SK-N-SH (cell line): ENCODE measurements around the gene PLXNB1. TPM values are rescaled to one million over a fixed set of nuclear protein-coding genes. Genes with fewer than 3 reads are reported as not detected.

Source experiments
- CTCF ChIA-PET: fragments of 300-600, 350-600 bp; formaldehyde crosslinking; extraction: SDS; loops from one replicate; lab custom pipeline; 2021; lab: Yijun Ruan, JAX
- POLR2A ChIA-PET: fragments of 350-600 bp; sonication (Branson Sonifier 250); formaldehyde crosslinking; extraction: SDS; loops from one replicate; lab custom pipeline; 2020; ENCODE audit warnings: antibody characterized with exemption, inconsistent platforms; lab: Yijun Ruan, JAX
- DNase-seq: peaks from one replicate; pipeline ENCODE4 v3.0.0; 2012
- H2AFZ ChIP-seq: fragments of 200-600 bp; sonication (generic); 2 replicates; pipeline ENCODE4 v1.8.1; 2016; ENCODE audit warnings: antibody characterized with exemption, mild to moderate bottlenecking, low read depth
- H3F3A ChIP-seq: fragments of 200-600 bp; sonication (generic); replicated peaks from 2 replicates; pipeline ENCODE3; 2016; ENCODE audit warnings: antibody characterized with exemption, mild to moderate bottlenecking; ENCODE audit not compliant: insufficient read depth
- H3K27ac ChIP-seq, 2 experiments: fragments of 200-500 bp in 1 of 2; fragments of 200-600 bp in 1 of 2; sonication (Bioruptor generic) in 1 of 2; sonication (generic), shearing (Covaris generic) in 1 of 2; 2 replicates each; pipeline versions ENCODE4 v1.5.1 to v1.6.1; 2014 to 2016; ENCODE audit warnings: low read depth in 2 of 2, inconsistent platforms in 1 of 2, low read length in 1 of 2, mild to moderate bottlenecking in 1 of 2, mixed read lengths in 1 of 2
- H3K27me3 ChIP-seq: fragments of 200-600 bp; sonication (generic), shearing (Covaris generic); 2 replicates; pipeline ENCODE4 v1.6.1; 2016; ENCODE audit warnings: mixed run types; ENCODE audit not compliant: insufficient read depth
- H3K36me3 ChIP-seq, 2 experiments: fragments of 200-500 bp in 1 of 2; fragments of 200-600 bp in 1 of 2; sonication (Bioruptor generic) in 1 of 2; sonication (generic) in 1 of 2; replicated peaks in 1 of 2; 2 replicates each; pipeline versions ENCODE3 to v1.5.1; 2014 to 2016; ENCODE audit warnings: low read length in 1 of 2, mild to moderate bottlenecking in 1 of 2; ENCODE audit not compliant: insufficient read depth in 2 of 2, control insufficient read depth in 1 of 2
- H3K4me1 ChIP-seq, 2 experiments: fragments of 200-500 bp in 1 of 2; fragments of 200-600 bp in 1 of 2; sonication (Bioruptor generic) in 1 of 2; sonication (generic), shearing (Covaris generic) in 1 of 2; 2 replicates each; pipeline versions ENCODE4 v1.5.1 to v1.6.1; 2014 to 2016; ENCODE audit warnings: low read depth in 1 of 2, low read length in 1 of 2, mixed run types in 1 of 2; ENCODE audit not compliant: insufficient read depth in 2 of 2, control insufficient read depth in 1 of 2
- H3K4me2 ChIP-seq: fragments of 200-600 bp; sonication (generic), shearing (Covaris generic); 2 replicates; pipeline ENCODE4 v1.6.1; 2017; ENCODE audit warnings: mixed run types
- H3K4me3 ChIP-seq, 2 experiments: fragments of 200-500 bp in 1 of 2; fragments of 200-600 bp in 1 of 2; sonication (Bioruptor generic) in 1 of 2; sonication (generic), shearing (Covaris generic) in 1 of 2; 2 replicates each; pipeline versions ENCODE4 v1.5.1 to v1.8.1; 2014 to 2016; ENCODE audit warnings: low read depth in 2 of 2, inconsistent platforms in 1 of 2, low read length in 1 of 2, mild to moderate bottlenecking in 1 of 2, mixed read lengths in 1 of 2, moderate library complexity in 1 of 2
- H3K79me2 ChIP-seq: fragments of 200-600 bp; sonication (generic); 2 replicates; pipeline ENCODE4 v1.8.1; 2017; ENCODE audit warnings: mild to moderate bottlenecking; ENCODE audit not compliant: insufficient read depth
- H3K9ac ChIP-seq: fragments of 200-600 bp; sonication (generic); 2 replicates; pipeline ENCODE4 v1.6.1; 2017; ENCODE audit warnings: mixed run types
- H3K9me2 ChIP-seq: fragments of 200-600 bp; sonication (generic); 2 replicates; pipeline ENCODE4 v1.6.1; 2017; ENCODE audit warnings: mixed run types
- H3K9me3 ChIP-seq: fragments of 200-600 bp; sonication (generic); 2 replicates; pipeline ENCODE4 v1.6.1; 2017; ENCODE audit warnings: mixed run types, mild to moderate bottlenecking, moderate library complexity
- H4K20me1 ChIP-seq: fragments of 200-600 bp; sonication (generic); 2 replicates; pipeline ENCODE4 v1.6.1; 2017; ENCODE audit warnings: mild to moderate bottlenecking, mixed run types; ENCODE audit not compliant: insufficient read depth
- CTCF ChIP-seq: fragments of 200-600 bp; sonication (generic); IDR thresholded peaks from 2 replicates; pipeline ENCODE4 v1.6.1; 2017; ENCODE audit warnings: antibody characterized with exemption, mild to moderate bottlenecking, moderate library complexity
- EP300 ChIP-seq, 2 experiments: IDR thresholded peaks; 2 replicates each; pipeline versions ENCODE4 v1.4.0 to v1.6.1; 2012; ENCODE audit warnings: borderline replicate concordance in 1 of 2, low read depth in 1 of 2, low read length in 1 of 2
- MAX ChIP-seq: IDR thresholded peaks from 2 replicates; pipeline ENCODE4 v1.4.0; 2012; ENCODE audit warnings: low read depth
- NFIC ChIP-seq: IDR thresholded peaks from 2 replicates; pipeline ENCODE4 v1.4.0; 2012; ENCODE audit warnings: borderline replicate concordance
- POLR2AphosphoS5 ChIP-seq: IDR thresholded peaks from 2 replicates; pipeline ENCODE4 v1.6.1; 2012; ENCODE audit warnings: low read depth, low read length
- RAD21 ChIP-seq: IDR thresholded peaks from 2 replicates; pipeline ENCODE4 v1.6.1; 2012; ENCODE audit warnings: mild to moderate bottlenecking, low read length
- REST ChIP-seq: IDR thresholded peaks from 2 replicates; pipeline ENCODE4 v1.6.1; 2012; ENCODE audit warnings: mild to moderate bottlenecking, low read depth, low read length, moderate library complexity
- SMC3 ChIP-seq: IDR thresholded peaks from 2 replicates; pipeline ENCODE4 v1.6.1; 2012; ENCODE audit warnings: low read depth, low read length, improper control_type of control experiment
- TAF1 ChIP-seq: IDR thresholded peaks from 2 replicates; pipeline ENCODE4 v1.6.1; 2012; ENCODE audit warnings: low read depth, mild to moderate bottlenecking, low read length, moderate library complexity, borderline replicate concordance
- TCF12 ChIP-seq: IDR thresholded peaks from 2 replicates; pipeline ENCODE4 v1.4.0; 2012
- USF1 ChIP-seq: IDR thresholded peaks from 2 replicates; pipeline ENCODE4 v1.4.0; 2012; ENCODE audit warnings: low read depth, borderline replicate concordance
- WGBS: methylation state at CpG from one replicate; pipeline ENCODE4 v1.1.6; 2017; ENCODE audit warnings: low lambda C conversion rate; 5-methylcytosine and 5-hydroxymethylcytosine counted together
- polyA plus RNA-seq, 3 experiments: library from polyadenylated mRNA; depleted of rRNA; stranded (reverse); fragments of >200 nt; gene quantifications; 2 replicates each; pipeline ENCODE4 v1.2.3, GENCODE V29; 2012

PLXNB1 gene
- polyA plus RNA-seq, 1 of the 3 experiments (the other 2 are of a cell fraction): 39.8 TPM

GRCh38 chr3:48394391-48394790 is 35.5 kb downstream of the PLXNB1 start:
- H3K79me2 ChIP-seq: no peaks in the 10 kb centered on the region
- no peak overlapping the region for H3K27ac ChIP-seq
- no peak for DNase-seq
- no peaks in the 10 kb centered on the region for H3K9me2 ChIP-seq
- CTCF ChIA-PET: interaction anchor here (4.9 kb wide), 1 partner anchor 42 kb away, joined by 40 read pairs; no protein-coding TSS in a partner anchor
- H3K4me1 ChIP-seq: peaks cover 0 to 17% of the 10 kb centered on the region in 2 experiments; a peak in 1 of 4 replicates
- no peaks in the 10 kb centered on the region for H3K9me3 ChIP-seq
- H4K20me1 ChIP-seq: no peaks in the 10 kb centered on the region
- TF ChIP-seq NFIC: no peak
- TF ChIP-seq CTCF: no peak
- no peak for TF ChIP-seq POLR2AphosphoS5
- no peak for TF ChIP-seq TAF1
- TF ChIP-seq SMC3: no peak
- TF ChIP-seq REST: no peak
- no peak for TF ChIP-seq USF1
- no peak for TF ChIP-seq TCF12
- no peak for TF ChIP-seq EP300 (IDR thresholded peaks at IDR 0.05; ENCODE audit: borderline replicate concordance in 1 of 2, low read depth in 1 of 2, low read length in 1 of 2)
- TF ChIP-seq, all 33 proteins: peak for 0
- Histone ChIP-seq H3K9ac (no peak overlapping the region), H3F3A (no peaks in the 10 kb centered on the region), H3K4me2 (no peak overlapping the region), H2AFZ (no peak overlapping the region), H3K27me3 (no peaks in the 10 kb centered on the region; the same call in 1 of the 2 replicates), H3K36me3 (no peaks in the 10 kb centered on the region), H3K4me3 (no peak overlapping the region)
- POLR2A ChIA-PET: no interaction called here
- WGBS: 86% methylated on average over 2 of the region's 2 CpGs

- Histone ChIP-seq H3K4me3 (no peak overlapping the region), H3F3A (peaks cover 12% of the 10 kb centered on the region), H3K27ac (no peak overlapping the region), H3K79me2 (no peaks in the 10 kb centered on the region; the same call in 1 of the 2 replicates), H3K9me2 (no peaks in the 10 kb centered on the region), H3K27me3 (no peaks in the 10 kb centered on the region; the same call in 1 of the 2 replicates), H3K4me2 (no peak overlapping the region), H2AFZ (no peak overlapping the region), H3K9ac (no peak overlapping the region)
- POLR2A ChIA-PET: no interaction called here
- DNase-seq: no peak
- TF ChIP-seq MAX (no peak), RAD21 (no peak), EP300 (IDR thresholded peaks at IDR 0.05; ENCODE audit: borderline replicate concordance in 1 of 2, low read depth in 1 of 2, low read length in 1 of 2) (no peak)
- TF ChIP-seq, all 33 proteins: peak for 0
- 35% methylated on average over 2 of the region's 2 CpGs for WGBS
- Histone ChIP-seq H3K9me3 (no peaks in the 10 kb centered on the region), H4K20me1 (no peaks in the 10 kb centered on the region), H3K36me3 (no peaks in the 10 kb centered on the region), H3K4me1 (no peaks in the 10 kb centered on the region)
- CTCF ChIA-PET: interaction anchor here (4.8 kb wide), 2 partner anchors 11 to 48 kb away, joined by 23 to 29 read pairs; no protein-coding TSS in a partner anchor
Measured at GRCh38 chr3:48388966-48389365, 40.9 kb downstream of the PLXNB1 start.
